ENCODE data around the gene HACD1.

The HACD1 gene

DNA sequence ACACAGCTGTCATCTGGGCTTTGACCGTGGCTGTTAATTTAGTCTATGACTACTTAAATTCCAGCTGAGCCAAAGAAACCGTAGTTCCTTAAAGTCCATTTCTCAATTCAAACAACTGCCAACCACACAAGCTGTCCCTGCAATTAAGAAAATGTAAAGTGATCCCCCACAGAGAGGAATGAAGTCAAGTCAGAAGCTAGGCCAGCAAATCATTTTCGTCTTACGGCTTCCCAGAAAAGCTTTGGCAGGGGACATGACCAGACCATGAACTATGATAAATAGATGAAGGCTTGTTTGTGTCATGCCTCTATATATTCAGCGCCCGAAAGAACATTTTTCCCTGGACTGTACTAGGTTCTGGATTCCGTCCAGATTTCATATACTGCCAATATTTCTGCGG is 54.6 kb downstream of the HACD1 start:
- H3K79me1 ChIP-seq (ENCODE audit: low read depth, low read length) = no peaks in the 10 kb centered on the region
- H3K4me2 ChIP-seq (ENCODE audit: insufficient read depth, low read length, poor library complexity, severe bottlenecking) = peak overlapping the region; percentile 12
- H2AFZ ChIP-seq (ENCODE audit: low read length) = no peak overlapping the region
- H3K36me3 ChIP-seq (replicated peaks in 1 of 2; ENCODE audit: control insufficient read depth in 2 of 2, insufficient read depth in 2 of 2, low read length in 2 of 2) = no peaks in the 10 kb centered on the region
- H3K23ac ChIP-seq (ENCODE audit: low read depth, low read length, poor library complexity) = no peak overlapping the region
- no peak overlapping the region for H4K91ac ChIP-seq (ENCODE audit: low read depth, low read length, poor library complexity)
- no peak overlapping the region for H3K14ac ChIP-seq (ENCODE audit: low read length)
- no peak overlapping the region for H3K4me3 ChIP-seq (ENCODE audit: low read length in 2 of 2)
- no CpG with 5 or more reads among the region's 8 CpGs for WGBS, 2 donors (ENCODE audit: extremely low coverage in 2 of 2, insufficient read length in 2 of 2, insufficient replicate concordance in 1 of 2)
- H4K8ac ChIP-seq (ENCODE audit: low read depth, low read length) = no peak overlapping the region
- no peak overlapping the region for H3K4ac ChIP-seq (ENCODE audit: low read length)
- H2AK5ac ChIP-seq (ENCODE audit: low read depth, low read length) = no peak overlapping the region
- H3K9me3 ChIP-seq (replicated peaks in 1 of 2; ENCODE audit: control insufficient read depth in 2 of 2, insufficient read depth in 1 of 2, low read depth in 1 of 2, low read length in 2 of 2) = no peaks in the 10 kb centered on the region
- no peak overlapping the region for H3K18ac ChIP-seq (ENCODE audit: low read length)
- no peak overlapping the region for H2BK120ac ChIP-seq (ENCODE audit: low read depth, low read length)
- no peaks in the 10 kb centered on the region for H3K4me1 ChIP-seq (ENCODE audit: control insufficient read depth in 2 of 2, insufficient read depth in 1 of 2, low read depth in 1 of 2, low read length in 2 of 2)
- H3K27me3 ChIP-seq (ENCODE audit: control insufficient read depth in 3 of 3, insufficient read depth in 3 of 3, low read depth in 1 of 3, low read length in 3 of 3) = no peaks in the 10 kb centered on the region
- H2BK5ac ChIP-seq (ENCODE audit: low read length) = no peak overlapping the region
- no peak overlapping the region for H3K27ac ChIP-seq (replicated peaks; ENCODE audit: low read length)
- H2BK12ac ChIP-seq (ENCODE audit: low read length) = no peak overlapping the region
- DNase-seq (ENCODE audit: low spot score) = no peak
- no peak overlapping the region for H3K9ac ChIP-seq (ENCODE audit: low read depth, low read length, poor library complexity)
- H2BK15ac ChIP-seq (ENCODE audit: low read length) = no peak overlapping the region

DNA sequence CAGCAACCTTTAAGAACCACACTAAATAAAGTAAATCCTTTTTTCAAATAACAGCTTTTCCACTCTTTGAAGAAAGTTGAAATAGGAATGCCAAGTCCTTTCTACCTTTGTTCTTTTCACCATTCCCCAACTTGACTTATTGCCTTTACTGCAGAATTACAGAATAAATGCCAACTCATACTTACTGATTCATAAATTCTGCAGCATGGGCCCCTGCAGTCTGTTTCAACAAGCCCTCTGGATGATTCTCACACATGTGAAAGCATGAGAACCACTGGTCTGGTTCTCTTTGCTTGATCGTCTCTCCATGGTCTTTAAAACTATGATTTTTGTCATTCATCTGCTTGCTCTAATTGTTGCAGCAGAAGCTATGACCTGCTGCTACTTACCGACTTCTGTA is 56.1 kb downstream of the HACD1 start:
- H3K4me2 ChIP-seq (ENCODE audit: insufficient read depth, low read length, poor library complexity, severe bottlenecking) = no peak overlapping the region
- DNase-seq (ENCODE audit: low spot score) = no peak
- H3K27me3 ChIP-seq (ENCODE audit: control insufficient read depth in 3 of 3, insufficient read depth in 3 of 3, low read depth in 1 of 3, low read length in 3 of 3) = no peaks in the 10 kb centered on the region
- H3K9ac ChIP-seq (ENCODE audit: low read depth, low read length, poor library complexity) = no peak overlapping the region
- no CpG with 5 or more reads among the region's 2 CpGs for WGBS, 2 donors (ENCODE audit: extremely low coverage in 2 of 2, insufficient read length in 2 of 2, insufficient replicate concordance in 1 of 2)
- H3K4me3 ChIP-seq (ENCODE audit: low read length in 2 of 2) = no peak overlapping the region
- H3K9me3 ChIP-seq (replicated peaks in 1 of 2; ENCODE audit: control insufficient read depth in 2 of 2, insufficient read depth in 1 of 2, low read depth in 1 of 2, low read length in 2 of 2) = no peaks in the 10 kb centered on the region
- no peak overlapping the region for H4K8ac ChIP-seq (ENCODE audit: low read depth, low read length)
- H4K91ac ChIP-seq (ENCODE audit: low read depth, low read length, poor library complexity) = no peak overlapping the region
- H3K23ac ChIP-seq (ENCODE audit: low read depth, low read length, poor library complexity) = no peak overlapping the region
- no peaks in the 10 kb centered on the region for H3K4me1 ChIP-seq (ENCODE audit: control insufficient read depth in 2 of 2, insufficient read depth in 1 of 2, low read depth in 1 of 2, low read length in 2 of 2)
- H3K27ac ChIP-seq (replicated peaks; ENCODE audit: low read length) = no peak overlapping the region
- H3K36me3 ChIP-seq (replicated peaks in 1 of 2; ENCODE audit: control insufficient read depth in 2 of 2, insufficient read depth in 2 of 2, low read length in 2 of 2) = no peaks in the 10 kb centered on the region
- H3K79me1 ChIP-seq (ENCODE audit: low read depth, low read length) = no peaks in the 10 kb centered on the region
- H3K4ac ChIP-seq (ENCODE audit: low read length) = no peak overlapping the region
- no peak overlapping the region for H3K14ac ChIP-seq (ENCODE audit: low read length)
- no peak overlapping the region for H2AFZ ChIP-seq (ENCODE audit: low read length)
- no peak overlapping the region for H2BK120ac ChIP-seq (ENCODE audit: low read depth, low read length)
- H2BK5ac ChIP-seq (ENCODE audit: low read length) = no peak overlapping the region
- no peak overlapping the region for H2BK15ac ChIP-seq (ENCODE audit: low read length)
- no peak overlapping the region for H3K18ac ChIP-seq (ENCODE audit: low read length)
- no peak overlapping the region for H2BK12ac ChIP-seq (ENCODE audit: low read length)
- no peak overlapping the region for H2AK5ac ChIP-seq (ENCODE audit: low read depth, low read length)

DNA sequence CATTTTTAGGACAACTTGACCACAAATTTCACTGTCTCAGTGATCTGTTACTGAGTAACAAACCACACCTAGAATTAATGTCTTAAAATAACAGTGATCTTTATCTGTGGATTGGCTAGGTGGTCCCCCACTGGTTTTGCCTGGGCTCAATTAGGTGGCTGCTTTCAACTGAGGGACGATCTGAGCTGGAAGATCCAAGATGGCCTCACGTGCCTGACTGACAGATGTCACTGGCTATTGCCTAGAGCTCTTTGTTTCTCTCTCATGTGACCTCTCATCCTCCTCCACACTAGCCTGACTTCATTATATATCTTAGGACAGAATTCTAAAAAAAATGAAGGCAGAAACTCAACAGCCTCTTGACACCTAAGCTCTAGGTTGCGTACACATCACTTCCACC is 59.7 kb downstream of the HACD1 start:
- H3K4me3 ChIP-seq (ENCODE audit: low read length in 2 of 2) = no peak overlapping the region
- H2AFZ ChIP-seq (ENCODE audit: low read length) = no peak overlapping the region
- no CpG with 5 or more reads among the region's 3 CpGs for WGBS, 2 donors (ENCODE audit: extremely low coverage in 2 of 2, insufficient read length in 2 of 2, insufficient replicate concordance in 1 of 2)
- no peak overlapping the region for H4K91ac ChIP-seq (ENCODE audit: low read depth, low read length, poor library complexity)
- H3K18ac ChIP-seq (ENCODE audit: low read length) = no peak overlapping the region
- H3K27me3 ChIP-seq (ENCODE audit: control insufficient read depth in 3 of 3, insufficient read depth in 3 of 3, low read depth in 1 of 3, low read length in 3 of 3) = no peaks in the 10 kb centered on the region
- H4K8ac ChIP-seq (ENCODE audit: low read depth, low read length) = no peak overlapping the region
- H2BK12ac ChIP-seq (ENCODE audit: low read length) = no peak overlapping the region
- H3K79me1 ChIP-seq (ENCODE audit: low read depth, low read length) = no peaks in the 10 kb centered on the region
- H3K4me2 ChIP-seq (ENCODE audit: insufficient read depth, low read length, poor library complexity, severe bottlenecking) = no peak overlapping the region
- H2BK120ac ChIP-seq (ENCODE audit: low read depth, low read length) = no peak overlapping the region
- H3K14ac ChIP-seq (ENCODE audit: low read length) = no peak overlapping the region
- H2BK5ac ChIP-seq (ENCODE audit: low read length) = no peak overlapping the region
- H2BK15ac ChIP-seq (ENCODE audit: low read length) = no peak overlapping the region
- H3K9me3 ChIP-seq (replicated peaks in 1 of 2; ENCODE audit: control insufficient read depth in 2 of 2, insufficient read depth in 1 of 2, low read depth in 1 of 2, low read length in 2 of 2) = no peaks in the 10 kb centered on the region
- DNase-seq (ENCODE audit: low spot score) = no peak
- no peak overlapping the region for H2AK5ac ChIP-seq (ENCODE audit: low read depth, low read length)
- H3K4ac ChIP-seq (ENCODE audit: low read length) = no peak overlapping the region
- no peak overlapping the region for H3K9ac ChIP-seq (ENCODE audit: low read depth, low read length, poor library complexity)
- no peak overlapping the region for H3K23ac ChIP-seq (ENCODE audit: low read depth, low read length, poor library complexity)
- no peak overlapping the region for H3K27ac ChIP-seq (replicated peaks; ENCODE audit: low read length)
- H3K36me3 ChIP-seq (replicated peaks in 1 of 2; ENCODE audit: control insufficient read depth in 2 of 2, insufficient read depth in 2 of 2, low read length in 2 of 2) = no peaks in the 10 kb centered on the region
- H3K4me1 ChIP-seq (ENCODE audit: control insufficient read depth in 2 of 2, insufficient read depth in 1 of 2, low read depth in 1 of 2, low read length in 2 of 2) = no peaks in the 10 kb centered on the region

DNA sequence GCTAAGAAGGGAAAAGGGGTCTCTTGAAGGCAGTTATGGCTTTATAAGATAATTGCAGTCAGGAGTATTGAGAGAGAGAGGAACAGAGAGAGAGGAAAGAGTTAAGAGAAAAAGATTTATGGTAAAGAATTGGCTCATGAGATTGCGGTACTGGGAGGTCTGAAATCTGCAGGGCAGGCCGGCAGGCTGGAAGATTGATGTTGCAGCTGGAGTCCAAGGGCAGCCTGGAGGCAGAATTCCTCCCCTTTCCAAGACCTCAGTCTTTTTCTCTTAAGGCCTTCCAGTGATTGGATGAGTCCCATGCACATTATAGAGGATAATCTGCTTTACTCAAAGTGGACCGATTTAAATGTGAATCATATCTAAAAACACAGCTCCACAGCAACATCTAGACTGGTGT is 68.4 kb downstream of the HACD1 start:
- Histone ChIP-seq H2BK12ac (ENCODE audit: low read length) (no peak overlapping the region), H3K14ac (ENCODE audit: low read length) (no peak overlapping the region), H2AK5ac (ENCODE audit: low read depth, low read length) (no peak overlapping the region), H3K9me3 (replicated peaks in 1 of 2; ENCODE audit: control insufficient read depth in 2 of 2, insufficient read depth in 1 of 2, low read depth in 1 of 2, low read length in 2 of 2) (no peaks in the 10 kb centered on the region), H2BK5ac (ENCODE audit: low read length) (no peak overlapping the region), H2BK15ac (ENCODE audit: low read length) (no peak overlapping the region), H2BK120ac (ENCODE audit: low read depth, low read length) (no peak overlapping the region), H4K8ac (ENCODE audit: low read depth, low read length) (no peak overlapping the region), H3K9ac (ENCODE audit: low read depth, low read length, poor library complexity) (no peak overlapping the region), H3K4me1 (ENCODE audit: control insufficient read depth in 2 of 2, insufficient read depth in 1 of 2, low read depth in 1 of 2, low read length in 2 of 2) (peaks cover 0 to 5% of the 10 kb centered on the region in 2 donors), H3K4me3 (ENCODE audit: low read length in 2 of 2) (no peak overlapping the region), H3K79me1 (ENCODE audit: low read depth, low read length) (no peaks in the 10 kb centered on the region), H2AFZ (ENCODE audit: low read length) (no peak overlapping the region), H3K27ac (replicated peaks; ENCODE audit: low read length) (no peak overlapping the region), H3K27me3 (ENCODE audit: control insufficient read depth in 3 of 3, insufficient read depth in 3 of 3, low read depth in 1 of 3, low read length in 3 of 3) (no peaks in the 10 kb centered on the region), H3K18ac (ENCODE audit: low read length) (no peak overlapping the region), H3K4ac (ENCODE audit: low read length) (no peak overlapping the region), H3K36me3 (replicated peaks in 1 of 2; ENCODE audit: control insufficient read depth in 2 of 2, insufficient read depth in 2 of 2, low read length in 2 of 2) (no peaks in the 10 kb centered on the region), H3K4me2 (ENCODE audit: insufficient read depth, low read length, poor library complexity, severe bottlenecking) (no peak overlapping the region), H3K23ac (ENCODE audit: low read depth, low read length, poor library complexity) (no peak overlapping the region), H4K91ac (ENCODE audit: low read depth, low read length, poor library complexity) (no peak overlapping the region)
- DNase-seq (ENCODE audit: low spot score) = no peak
- WGBS, 2 donors (ENCODE audit: extremely low coverage in 2 of 2, insufficient read length in 2 of 2, insufficient replicate concordance in 1 of 2) = no CpG with 5 or more reads among the region's 3 CpGs

Data from neuronal stem cell (in vitro differentiated cells).